ENCODE measurements around the gene IFI27. TPM values are rescaled to one million over a fixed set of nuclear protein-coding genes. Genes with fewer than 3 reads are reported as not detected.

Gene IFI27
- total and polyA plus RNA-seq, 2 of the 8 experiments (the other 6 are each of a cell fraction or from before 2014, with no cell fraction given), result 0.76 to 2.2 TPM

DNA sequence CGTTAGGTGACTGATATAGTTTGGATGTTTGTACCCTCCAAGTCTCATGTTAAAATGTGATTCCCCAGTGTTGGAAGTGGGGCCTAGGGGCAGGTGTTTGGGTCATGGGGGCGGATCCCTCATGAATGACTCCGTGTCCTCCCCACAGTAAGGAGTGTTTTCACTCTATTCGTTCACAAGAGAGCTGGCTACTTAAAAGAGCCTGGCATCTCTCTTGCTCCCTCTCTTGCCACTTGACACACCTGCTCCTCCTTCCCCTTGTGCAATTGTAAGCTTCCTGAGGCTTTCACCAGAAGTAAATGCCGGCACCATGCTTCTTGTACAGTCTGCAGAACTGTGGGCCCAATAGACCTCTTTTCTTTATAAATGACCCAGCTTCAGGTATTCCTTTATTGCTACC lies 16.3 kb downstream of the IFI27 start (continued):
- TF ChIP-seq HDAC6 (IDR thresholded peaks at IDR 0.05; ENCODE audit: low read depth, low read length) (no peak), TBP (IDR thresholded peaks at IDR 0.05; ENCODE audit: low read depth, low read length) (no peak)
